HG02852 (cell line): ENCODE measurements around the gene MTF1.

Experiments
- ATAC-seq: cut with Tn5 transposase; IDR thresholded peaks from one replicate; pipeline ENCODE4 v1.9.1; 2021; ENCODE audit warnings: mild to moderate bottlenecking, moderate library complexity; ENCODE audit not compliant: unreplicated experiment

MTF1 gene

DNA sequence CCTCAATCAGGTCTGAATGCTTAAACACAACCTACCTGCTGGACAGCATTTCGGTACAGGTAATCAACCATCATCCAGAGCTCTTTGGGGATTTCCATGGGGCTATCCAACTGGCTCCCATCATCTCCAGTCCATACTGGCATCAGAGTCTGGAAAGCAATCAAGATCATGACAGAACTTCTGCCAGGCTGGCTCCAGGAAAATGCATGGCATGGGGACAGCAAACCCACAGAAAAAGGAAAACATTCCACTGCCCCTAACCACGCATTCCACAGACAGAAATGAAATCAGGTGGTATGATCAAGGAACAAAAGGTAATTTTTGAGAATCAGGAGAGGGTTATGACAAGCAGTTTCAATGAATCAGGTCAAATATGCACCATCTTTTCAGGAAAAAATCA, 9.1 kb upstream of the MTF1 start:
- no peak for ATAC-seq

DNA sequence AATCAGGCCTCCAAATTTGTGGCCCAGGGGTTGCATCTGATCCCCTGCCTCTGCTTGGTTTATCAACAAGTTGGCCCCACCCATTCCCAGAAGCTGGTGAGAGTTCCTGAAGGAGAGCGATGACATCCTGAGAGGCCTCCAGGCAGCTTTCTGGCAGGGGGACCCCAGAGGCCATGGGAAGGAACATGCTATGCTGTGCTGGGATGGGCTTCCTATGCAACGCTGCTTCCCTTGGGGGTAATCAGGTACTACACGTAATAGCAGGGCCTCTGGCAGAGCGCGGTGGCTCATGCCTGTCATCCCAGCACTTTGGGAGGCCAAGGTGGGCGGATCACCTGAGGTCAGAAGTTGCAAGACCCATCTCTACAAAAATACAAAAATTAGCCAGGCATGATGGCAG, 8.4 kb upstream of the MTF1 start:
- no peak for ATAC-seq

DNA sequence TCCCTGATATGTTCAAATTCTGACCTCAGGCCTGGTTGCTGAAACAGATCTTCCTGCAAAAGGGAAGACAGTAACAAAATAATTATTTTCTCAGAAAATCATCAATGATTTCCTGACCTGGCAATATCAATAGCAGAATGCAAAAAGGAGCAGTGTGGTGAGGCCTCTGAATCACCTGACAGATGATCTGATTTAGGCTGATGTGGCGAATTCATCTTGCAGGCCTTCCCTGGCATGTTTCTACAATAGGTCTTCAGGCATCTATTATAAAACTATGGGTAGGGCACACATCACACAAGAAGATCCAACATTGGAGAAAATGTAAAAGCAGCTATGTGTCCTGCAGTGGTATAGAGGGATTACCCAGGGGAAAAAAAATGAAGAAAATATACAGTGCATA, 7.1 kb upstream of the MTF1 start:
- ATAC-seq, result no peak

GRCh38 chr1:37865348-37866120, 6.1 kb upstream of the MTF1 start:
- no peak for ATAC-seq

DNA sequence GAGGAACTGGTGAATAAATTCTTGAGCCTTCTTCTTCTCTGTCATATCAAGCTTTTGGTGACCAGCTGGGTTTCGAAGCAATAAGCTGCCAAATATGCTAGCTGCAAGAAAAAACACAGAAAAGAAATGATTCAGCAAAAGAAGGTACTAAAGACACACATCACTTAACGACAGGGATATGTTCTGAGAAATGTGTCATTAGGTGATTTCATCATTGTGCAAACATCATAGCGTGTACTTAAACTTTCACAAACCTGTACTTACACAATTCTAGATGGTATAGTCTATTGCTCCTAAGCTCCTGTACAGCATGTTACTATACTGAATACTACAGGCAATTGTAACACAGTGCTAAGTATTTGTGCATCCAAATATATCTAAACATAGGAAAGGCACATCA, 2.9 kb upstream of the MTF1 start:
- no peak for ATAC-seq

- no peak for ATAC-seq
Measured at GRCh38 chr1:37861151-37861550, 1.8 kb upstream of the MTF1 start.

- no peak for ATAC-seq
Measured at GRCh38 chr1:37860346-37860666, 914 bp upstream of the MTF1 start.

DNA sequence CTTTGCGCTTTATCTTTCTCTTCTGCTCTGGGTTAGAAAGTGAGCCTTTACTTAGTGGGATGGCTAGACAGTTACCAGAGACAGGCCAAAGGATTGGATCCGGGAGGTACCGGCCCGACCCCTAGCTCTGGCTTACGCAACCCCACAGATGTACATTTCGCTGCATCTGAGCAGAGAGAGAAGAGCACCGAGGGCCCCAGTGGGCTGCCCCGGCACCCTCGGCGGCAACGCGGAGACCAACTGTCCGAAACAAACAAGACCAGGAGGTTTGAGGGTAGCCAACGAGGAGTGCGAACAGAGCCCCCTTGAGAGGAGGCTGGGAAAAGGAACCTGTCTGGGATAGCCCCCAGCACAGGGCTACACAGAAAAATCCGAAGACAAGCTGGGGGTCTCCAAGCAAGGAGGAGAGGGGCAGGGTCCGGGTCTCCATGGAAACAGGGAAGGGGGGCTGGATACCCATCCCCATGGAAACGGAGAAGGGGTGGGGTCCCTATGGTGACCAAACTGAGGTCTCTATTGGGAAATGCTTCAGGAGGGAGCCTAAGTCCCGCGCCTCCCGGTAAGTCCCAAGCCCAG, 373 bp downstream of the MTF1 start:
- ATAC-seq, result peak; percentile 32

- no peak for ATAC-seq
Measured at GRCh38 chr1:37854406-37854805, 5.0 kb downstream of the MTF1 start.

DNA sequence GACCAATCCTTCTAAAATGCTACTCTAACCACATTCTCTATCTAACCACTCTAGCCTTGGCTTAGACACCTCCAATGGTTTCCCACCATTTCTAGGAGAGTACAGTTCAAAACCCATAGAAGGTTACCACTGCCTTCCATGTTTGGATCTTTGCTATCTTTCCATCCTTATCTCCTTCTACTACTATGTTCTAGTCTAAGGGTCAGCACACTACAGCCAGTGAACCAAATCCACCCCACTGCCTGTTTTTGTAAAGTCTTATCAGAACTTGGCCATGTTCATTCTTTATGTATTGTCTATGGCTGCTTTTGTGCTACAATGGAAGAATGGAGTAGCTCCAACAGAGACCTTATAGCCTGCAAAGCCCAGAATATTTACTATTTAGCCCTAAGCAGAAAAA, 6.2 kb downstream of the MTF1 start:
- ATAC-seq, result no peak

DNA sequence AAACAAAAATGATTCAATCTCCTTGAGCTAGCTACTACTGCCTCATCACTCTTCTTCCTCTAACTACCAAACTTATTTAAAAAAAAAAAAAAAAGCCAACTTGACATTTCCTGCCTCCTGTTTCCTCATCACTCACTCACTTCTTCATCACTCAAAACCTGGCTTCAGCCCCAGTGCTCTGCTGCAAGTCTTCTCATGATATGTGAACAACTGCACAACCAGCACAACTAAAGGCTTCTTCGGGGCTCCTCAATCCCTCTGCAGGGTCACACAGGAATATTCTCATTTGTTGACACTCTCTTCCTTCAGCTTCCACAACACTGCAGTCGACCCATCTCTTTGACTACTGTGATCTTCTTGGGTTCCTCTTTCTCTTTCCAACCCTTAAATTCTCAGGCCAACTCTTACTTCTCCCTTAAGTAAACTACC, 7.6 kb downstream of the MTF1 start:
- ATAC-seq, result no peak

- no peak for ATAC-seq
Measured at GRCh38 chr1:37851262-37851661, 8.1 kb downstream of the MTF1 start.

DNA sequence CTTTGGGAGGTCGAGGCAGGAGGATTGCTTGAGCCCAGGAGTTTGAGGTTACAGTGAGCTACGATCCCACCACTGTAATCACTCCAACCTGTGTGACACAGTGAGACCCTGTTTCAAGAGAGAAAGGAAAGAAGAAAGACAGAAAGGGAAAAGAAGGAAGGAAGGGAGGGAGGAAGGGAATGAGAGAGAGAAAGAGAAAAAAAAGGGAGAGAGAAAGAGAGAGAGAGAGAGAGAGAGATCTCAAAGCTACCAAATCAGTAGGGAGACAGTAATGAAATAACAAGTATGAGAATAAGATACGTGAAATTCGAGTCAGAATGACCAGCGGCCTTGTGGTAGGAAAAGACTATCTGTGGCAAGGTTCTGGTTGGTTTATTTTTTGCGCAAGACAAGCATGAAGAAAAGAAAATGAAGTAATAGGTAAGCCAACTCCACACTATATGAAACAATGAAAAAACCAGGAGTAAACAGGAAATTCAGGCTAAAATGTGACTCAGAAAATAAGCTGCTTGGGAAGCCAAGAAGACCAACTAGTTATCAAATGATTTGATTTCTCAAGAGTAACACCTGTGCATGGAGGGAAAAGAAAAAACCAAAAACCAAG, 8.9 kb downstream of the MTF1 start:
- no peak for ATAC-seq

DNA sequence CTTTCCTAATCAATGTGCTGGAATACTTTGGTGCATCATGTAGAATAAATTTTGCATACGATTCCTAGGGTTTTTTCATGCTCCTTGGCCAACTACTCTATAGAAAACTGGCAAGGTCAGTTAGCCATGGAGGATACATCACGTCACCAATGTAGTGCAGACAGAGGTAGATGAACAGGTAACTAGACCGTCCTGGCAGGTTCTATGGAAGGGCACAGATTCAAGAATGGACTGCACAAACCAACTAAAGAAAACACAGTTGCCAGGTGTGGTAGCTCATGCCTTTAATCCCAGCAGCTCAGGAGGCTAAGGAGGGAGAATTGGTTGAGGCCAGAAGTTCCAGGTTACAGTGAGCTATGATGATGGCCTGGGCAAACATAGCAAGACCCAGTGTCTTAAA, 9.9 kb downstream of the MTF1 start:
- ATAC-seq, result no peak

DNA sequence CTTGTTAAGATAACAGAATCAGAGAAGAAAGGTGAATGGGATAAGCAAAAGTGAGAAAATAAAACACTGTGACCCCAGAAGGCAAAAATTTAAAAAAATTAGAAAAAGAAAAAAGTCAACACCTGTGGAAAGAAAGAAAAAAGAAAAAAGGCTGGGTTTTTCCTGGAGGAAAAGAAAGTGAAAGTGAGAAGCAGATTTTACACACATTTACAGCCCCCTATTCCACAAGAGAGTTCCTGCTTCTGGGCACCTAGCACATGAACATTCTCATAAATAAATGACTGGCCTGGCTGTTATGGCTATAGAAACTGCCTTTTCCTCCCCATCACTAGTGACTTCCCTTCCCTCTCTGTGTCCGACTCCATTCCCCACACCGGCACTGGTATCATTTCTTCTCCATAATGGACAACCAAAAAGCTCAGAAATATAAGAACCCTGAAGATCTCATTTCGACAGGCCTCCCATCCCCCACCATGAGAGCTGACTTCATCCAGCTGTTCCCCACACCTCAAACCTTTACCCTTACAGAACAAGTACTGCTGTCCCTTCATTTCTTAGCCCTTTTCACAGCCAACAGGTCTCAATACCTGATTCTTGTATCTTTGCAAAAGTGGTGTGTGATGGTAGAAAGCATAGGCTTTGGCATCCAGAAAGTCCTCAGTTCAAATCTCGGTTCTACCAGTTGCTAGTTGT, 12.6 kb downstream of the MTF1 start:
- ATAC-seq, result no peak

DNA sequence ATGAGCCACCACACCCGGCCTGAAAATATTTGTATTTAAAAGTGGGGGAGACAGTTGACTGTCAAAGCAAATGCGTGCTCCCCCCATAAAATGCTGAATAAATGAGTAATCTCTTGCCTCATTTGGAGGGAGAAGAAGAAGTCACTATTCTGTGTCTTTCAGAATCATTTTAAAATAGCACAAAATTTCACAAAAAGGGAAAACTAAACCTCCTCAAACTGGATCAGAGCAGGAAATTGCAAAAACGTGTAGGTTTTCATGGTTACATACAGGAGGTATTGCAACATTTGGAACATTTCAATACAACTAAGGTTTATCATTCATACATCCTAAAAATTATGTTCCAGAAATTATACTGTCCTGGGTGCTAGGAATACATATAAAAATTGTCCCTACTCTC, 13.6 kb downstream of the MTF1 start:
- no peak for ATAC-seq

DNA sequence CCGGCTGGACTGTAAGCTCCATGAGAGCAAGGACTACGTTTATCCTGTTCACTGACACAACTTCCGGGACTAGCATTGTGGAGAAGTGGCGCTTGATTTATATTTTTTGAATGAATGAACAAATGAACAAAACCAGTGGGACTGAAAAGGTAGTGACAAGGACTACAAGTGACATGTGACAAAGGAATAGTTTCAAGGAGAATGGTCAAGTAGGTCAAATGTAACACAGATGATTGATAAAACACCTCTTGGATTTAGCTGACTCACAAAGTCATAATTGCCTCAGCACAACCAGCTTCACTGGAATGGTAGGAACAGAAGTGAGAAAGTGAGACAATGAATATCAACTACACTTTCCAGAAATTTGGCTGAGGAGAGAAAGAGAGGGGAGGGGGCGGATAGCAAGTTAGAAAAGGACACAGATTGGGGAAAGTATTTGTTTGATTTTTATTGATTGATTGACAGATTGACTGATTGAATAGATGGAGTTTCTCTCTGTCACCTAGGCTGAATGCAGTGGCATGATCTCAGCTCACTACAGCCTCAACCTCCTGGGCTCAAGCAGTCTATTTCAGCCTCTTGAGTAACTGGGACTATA, 14.2 kb downstream of the MTF1 start:
- no peak for ATAC-seq

GRCh38 chr1:37844536-37844935, 14.9 kb downstream of the MTF1 start:
- ATAC-seq, result no peak

DNA sequence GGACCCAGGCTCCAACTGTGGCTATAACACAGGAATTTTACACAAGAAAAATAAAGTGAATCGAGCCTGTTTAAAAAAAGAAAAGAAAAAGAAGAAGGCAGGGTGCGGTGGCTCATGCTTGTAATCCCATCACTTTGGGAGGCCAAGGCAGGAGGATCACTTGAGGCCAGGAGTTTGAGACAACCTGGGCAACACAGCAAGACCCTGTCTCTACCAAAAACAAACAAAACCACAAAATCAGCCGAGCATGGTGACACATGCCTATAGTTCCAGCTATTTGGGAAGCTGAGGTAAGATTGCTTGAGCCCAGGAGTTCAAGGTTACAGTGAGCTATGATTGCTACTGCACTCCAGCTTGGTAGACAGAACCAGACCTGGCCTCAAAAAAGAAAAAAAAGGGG, 17.7 kb downstream of the MTF1 start:
- ATAC-seq, result no peak

GRCh38 chr1:37840711-37841110, 18.7 kb downstream of the MTF1 start:
- no peak for ATAC-seq

DNA sequence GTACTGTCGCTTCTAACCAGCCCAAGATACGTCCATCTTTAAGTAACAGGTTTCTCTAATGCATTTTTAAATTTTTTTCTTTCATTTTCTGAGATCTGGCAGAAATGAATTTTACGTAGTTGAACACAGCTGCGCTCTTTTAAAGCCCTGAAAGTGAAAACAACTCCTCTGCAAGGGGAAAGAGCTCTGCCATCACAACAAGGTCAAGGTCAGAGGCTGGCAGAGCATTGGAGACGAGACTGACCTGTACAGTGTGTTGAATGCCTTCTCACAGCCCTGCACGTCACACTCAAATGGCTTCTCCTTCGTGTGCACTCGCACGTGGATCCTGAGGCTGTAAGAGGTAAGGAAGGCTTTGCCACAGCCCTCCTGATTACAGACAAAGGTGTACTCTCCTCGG, 19.7 kb downstream of the MTF1 start:
- no peak for ATAC-seq

DNA sequence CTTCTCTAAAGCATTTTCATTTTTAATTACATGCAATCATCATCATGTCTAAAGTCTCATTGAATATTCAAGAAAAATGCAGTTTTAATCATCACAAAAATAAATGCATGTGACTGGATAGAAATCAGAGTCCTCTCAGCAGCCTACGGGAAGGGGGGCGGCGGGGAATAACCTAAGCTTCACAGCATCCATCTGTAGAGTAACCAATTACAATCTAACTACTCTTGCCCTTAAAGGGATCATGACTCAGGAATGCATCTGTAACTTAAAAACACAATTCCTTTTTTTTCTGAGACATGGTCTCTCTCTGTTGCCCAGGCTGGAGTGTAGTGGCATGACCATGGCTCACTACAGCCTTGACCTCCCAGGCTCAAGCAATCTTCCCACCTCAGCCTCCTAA, 22.6 kb downstream of the MTF1 start:
- ATAC-seq, result no peak
